ENCODE measurements around the gene GPR146. TPM values are rescaled to one million over a fixed set of nuclear protein-coding genes. Genes with fewer than 3 reads are reported as not detected.

The GPR146 gene
- total and polyA plus RNA-seq, 2 of the 8 experiments (the other 6 are each of a cell fraction or from before 2014, with no cell fraction given) = 1.8 to 2.7 TPM

- Histone ChIP-seq H3K14ac (ENCODE audit: insufficient read length) (no peak overlapping the region), H3K9ac (replicated peaks in 1 of 4; ENCODE audit: extremely low read depth in 1 of 4, low read depth in 3 of 4, low read length in 3 of 4) (no peak overlapping the region), H3K9me3 (ENCODE audit: insufficient read depth in 2 of 2, low read depth in 1 of 2, low read length in 1 of 2) (no peaks in the 10 kb centered on the region), H4K5ac (ENCODE audit: insufficient read length, low read depth, low read length) (no peak overlapping the region), H4K91ac (replicated peaks; ENCODE audit: insufficient read length, low read length) (no peak overlapping the region), H3K56ac (replicated peaks; ENCODE audit: insufficient read length, low read depth, low read length) (no peak overlapping the region), H2AFZ (ENCODE audit: low read length) (no peak overlapping the region), H3K79me2 (ENCODE audit: control insufficient read depth in 1 of 2, insufficient read depth in 2 of 2, low read length in 2 of 2) (peaks cover 0 to 17% of the 10 kb centered on the region in 2 experiments; a peak in 1 of 4 replicates), H3K23ac (ENCODE audit: insufficient read length) (no peak overlapping the region), H3K4ac (replicated peaks; ENCODE audit: insufficient read length, low read depth, low read length) (no peak overlapping the region), H3K27me3 (replicated peaks in 1 of 4; ENCODE audit: control insufficient read depth in 3 of 4, extremely low read depth in 1 of 4, insufficient read depth in 3 of 4, low read length in 3 of 4) (no peaks in the 10 kb centered on the region), H2BK5ac (ENCODE audit: low read depth, low read length) (no peak overlapping the region), H2BK120ac (replicated peaks; ENCODE audit: low read depth, low read length) (no peak overlapping the region), H3K4me2 (ENCODE audit: insufficient read depth in 1 of 2, low read depth in 2 of 2, low read length in 2 of 2) (no peak overlapping the region), H3K36me3 (ENCODE audit: control insufficient read depth in 2 of 4, insufficient read depth in 4 of 4, low read length in 3 of 4) (no peaks in the 10 kb centered on the region; a peak in 1 of 8 replicates), H3K27ac (ENCODE audit: low read depth, low read length) (no peak overlapping the region), H3K4me3 (ENCODE audit: extremely low read depth in 1 of 4, insufficient read depth in 2 of 4, low read depth in 3 of 4, low read length in 4 of 4) (no peak overlapping the region), H3K4me1 (replicated peaks in 1 of 4; ENCODE audit: control insufficient read depth in 3 of 4, insufficient read depth in 4 of 4, low read length in 3 of 4) (no peaks in the 10 kb centered on the region), H2BK20ac (ENCODE audit: low read length) (no peak overlapping the region), H2BK15ac (ENCODE audit: low read length) (no peak overlapping the region), H3K23me2 (ENCODE audit: low read depth, low read length) (no peaks in the 10 kb centered on the region), H2AK5ac (ENCODE audit: low read depth, low read length) (no peak overlapping the region), H4K8ac (ENCODE audit: extremely low read depth, insufficient read depth, low read length) (no peak overlapping the region), H2BK12ac (ENCODE audit: low read depth, low read length) (no peak overlapping the region), H3K79me1 (ENCODE audit: low read depth, low read length) (peaks cover 28% of the 10 kb centered on the region), H3K18ac (ENCODE audit: extremely low read depth, low read length) (no peak overlapping the region), H4K20me1 (replicated peaks in 1 of 2; ENCODE audit: control insufficient read depth in 1 of 2, insufficient read depth in 2 of 2, low read length in 2 of 2) (peaks cover 0 to 22% of the 10 kb centered on the region in 2 experiments)
- POLR2A ChIA-PET (ENCODE audit: partially characterized antibody) = interaction anchor here (0.5 kb wide), 1 partner anchor 17 kb away, joined by 4 read pairs; no protein-coding TSS in a partner anchor
- TF ChIP-seq SP4 (IDR thresholded peaks at IDR 0.05; ENCODE audit: low read length) (no peak), CTCF (IDR thresholded peaks at IDR 0.05; ENCODE audit: control extremely low read depth in 1 of 3, insufficient read depth in 1 of 3, low read depth in 1 of 3, low read length in 3 of 3) (no peak), ATF3 (IDR thresholded peaks at IDR 0.05; ENCODE audit: insufficient read depth, low read depth, low read length) (no peak), TCF12 (IDR thresholded peaks at IDR 0.05; ENCODE audit: low read depth, low read length) (no peak)
- CTCF ChIA-PET (ENCODE audit: partially characterized antibody) = interaction anchor here (1.0 to 2.7 kb wide), 8 partner anchors 9 to 110 kb away, joined by 3 to 12 read pairs (median 4); partner anchors contain the start of gene GPER1
- WGBS, 2 experiments (ENCODE audit: extremely low coverage in 1 of 2, insufficient coverage in 1 of 2, insufficient read length in 1 of 2, insufficient replicate concordance in 2 of 2, low coverage in 1 of 2, low lambda C conversion rate in 2 of 2, missing lambda C conversion rate in 1 of 2) = 92% methylated on average over 30 of the region's 34 CpGs; no CpG with 5 or more reads in 1 of the 2 experiments
- FAIRE-seq = no peak
- DNase-seq (ENCODE audit: low read depth in 1 of 2, low spot score in 2 of 2) = no peak
Measured at GRCh38 chr7:1103009-1103788, 58.9 kb downstream of the GPR146 start.

Data from H1 (cell line).